Measurements from ENCODE around the gene EEIG1. TPM values are rescaled to one million over a fixed set of nuclear protein-coding genes. Genes with fewer than 3 reads are reported as not detected.

The EEIG1 gene
- total RNA-seq, 2 donors from 2014 or later = 59.2 to 75.1 TPM

DNA sequence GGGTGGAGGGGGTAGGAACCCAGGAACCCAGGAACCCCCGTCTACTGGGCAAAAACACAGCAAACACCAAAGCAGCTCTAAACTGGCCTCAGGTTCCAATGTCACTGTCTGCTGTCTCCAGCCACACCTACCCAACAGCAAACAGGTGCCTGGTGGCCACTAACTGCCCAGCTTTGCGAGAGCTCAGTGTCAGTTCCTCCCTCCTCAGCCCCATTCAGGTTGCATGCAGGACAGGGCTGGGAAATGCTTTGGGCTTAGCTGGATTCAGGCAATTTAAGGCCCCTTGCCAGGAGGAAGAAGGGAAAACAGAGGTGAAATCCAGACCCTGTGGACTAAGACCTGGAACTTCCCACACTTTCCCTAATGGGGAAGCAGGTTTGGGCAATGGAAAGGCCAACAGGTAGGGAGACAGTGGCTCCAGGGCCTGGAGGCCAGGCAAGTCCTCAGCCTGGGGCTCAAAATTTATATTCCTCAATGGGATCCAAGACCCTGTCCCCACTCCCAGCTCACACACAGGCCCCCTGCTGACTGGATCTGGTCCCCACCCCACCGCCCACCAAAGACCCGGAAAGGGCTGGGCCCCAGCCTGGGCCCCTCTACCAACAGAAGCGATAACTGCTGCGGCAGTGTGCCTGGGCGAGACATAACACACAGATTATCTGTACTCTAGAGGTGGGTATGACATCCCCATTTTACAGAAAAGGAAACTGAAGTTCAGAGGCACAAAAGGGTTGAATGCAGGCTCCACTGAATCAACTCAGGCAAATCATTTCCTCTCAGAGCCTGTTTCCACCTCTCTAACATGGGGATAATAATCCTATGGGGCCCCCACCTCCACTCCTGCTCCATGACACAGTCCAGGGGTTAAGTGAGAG is 3.5 kb downstream of the EEIG1 start:
- no peak for ATAC-seq (replicated peaks in 1 of 2)
- H3K4me1 Mint-ChIP-seq (ENCODE audit: low read depth) = peaks cover 62% of the 10 kb centered on the region
- peak overlapping the region; percentile 93 for H3K27ac Mint-ChIP-seq
- DNase-seq = no peak
- peak overlapping the region; percentile 76 to 90 for H3K4me3 Mint-ChIP-seq
- no peaks in the 10 kb centered on the region for H3K27me3 Mint-ChIP-seq (ENCODE audit: low read depth)
- no peaks in the 10 kb centered on the region for H3K9me3 Mint-ChIP-seq
- H3K36me3 Mint-ChIP-seq (ENCODE audit: insufficient read depth in 2 of 2) = peaks cover 3 to 12% of the 10 kb centered on the region in 2 donors

DNA sequence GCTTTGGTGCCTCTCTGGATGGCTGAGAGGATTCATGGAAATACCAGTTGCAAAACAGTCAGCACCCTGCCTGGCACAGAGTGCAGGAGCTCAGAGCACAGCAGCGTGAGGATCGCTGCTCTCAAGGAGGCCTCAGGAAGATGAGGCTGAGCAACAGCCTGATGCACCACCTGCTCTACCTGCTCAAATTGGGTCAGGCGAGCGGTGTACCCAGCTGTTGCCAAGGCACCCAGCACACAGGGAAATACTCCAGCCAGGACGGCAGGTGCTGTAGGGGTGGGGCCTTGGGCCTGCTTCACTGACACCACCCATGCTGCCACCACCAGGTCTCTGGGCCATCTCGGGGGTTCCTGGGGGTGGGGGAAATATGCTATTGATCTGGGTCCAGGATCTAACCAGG is 4.3 kb downstream of the EEIG1 start:
- ATAC-seq (replicated peaks in 1 of 2) (no peak), DNase-seq (no peak)
- Mint-ChIP-seq H3K9me3 (no peaks in the 10 kb centered on the region), H3K27ac (no peak overlapping the region), H3K36me3 (ENCODE audit: insufficient read depth in 2 of 2) (peaks cover 3 to 14% of the 10 kb centered on the region in 2 donors), H3K4me3 (peak overlapping the region; percentile 76 to 90), H3K27me3 (ENCODE audit: low read depth) (no peaks in the 10 kb centered on the region), H3K4me1 (ENCODE audit: low read depth) (peaks cover 62% of the 10 kb centered on the region)

DNA sequence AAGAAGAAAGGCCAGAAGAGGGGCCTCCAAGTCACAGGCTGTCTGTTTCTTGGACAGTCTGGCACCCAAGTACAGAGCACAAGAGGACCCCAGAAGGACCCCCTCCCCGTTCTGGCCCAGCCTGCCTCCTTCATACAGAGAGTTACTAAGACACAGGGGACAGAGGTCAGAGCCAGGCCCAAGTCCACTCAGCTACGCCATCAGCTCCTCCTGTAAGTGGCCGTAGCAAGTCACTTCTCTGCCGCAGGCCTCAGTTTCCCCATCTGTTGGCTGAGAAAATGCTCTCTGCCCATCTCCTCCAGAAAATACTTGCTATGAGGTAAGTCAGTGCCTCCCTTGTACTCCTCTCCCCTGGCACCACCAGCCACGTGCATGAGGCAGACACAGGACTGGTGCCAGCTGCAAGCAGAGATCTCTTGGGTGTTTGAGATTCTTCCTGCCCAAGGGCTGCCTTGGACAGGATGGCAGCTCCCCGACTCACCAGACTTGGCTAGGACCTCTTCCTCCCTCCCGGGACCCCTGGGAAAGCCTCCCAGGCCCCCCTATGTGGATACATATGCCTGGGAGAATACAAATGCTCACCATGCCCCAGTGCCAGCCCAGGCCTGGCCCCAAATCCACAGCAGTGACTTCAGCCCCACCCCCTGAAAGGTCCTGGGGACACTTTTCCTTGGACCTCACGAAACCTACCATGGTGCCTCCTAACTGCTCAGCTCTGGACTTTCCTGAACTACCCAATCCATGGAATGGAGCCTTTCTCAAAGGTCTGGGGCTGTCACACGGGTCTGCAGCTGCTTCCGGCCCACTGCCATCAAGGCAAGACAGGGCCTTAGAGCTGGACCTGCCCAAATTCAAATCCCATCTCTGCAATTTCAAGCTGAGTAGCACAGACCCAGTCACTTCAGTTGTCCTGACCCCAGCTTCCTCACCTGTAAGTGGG is 5.1 kb downstream of the EEIG1 start:
- H3K9me3 Mint-ChIP-seq = no peaks in the 10 kb centered on the region
- H3K27ac Mint-ChIP-seq = peak overlapping the region; percentile 68

DNA sequence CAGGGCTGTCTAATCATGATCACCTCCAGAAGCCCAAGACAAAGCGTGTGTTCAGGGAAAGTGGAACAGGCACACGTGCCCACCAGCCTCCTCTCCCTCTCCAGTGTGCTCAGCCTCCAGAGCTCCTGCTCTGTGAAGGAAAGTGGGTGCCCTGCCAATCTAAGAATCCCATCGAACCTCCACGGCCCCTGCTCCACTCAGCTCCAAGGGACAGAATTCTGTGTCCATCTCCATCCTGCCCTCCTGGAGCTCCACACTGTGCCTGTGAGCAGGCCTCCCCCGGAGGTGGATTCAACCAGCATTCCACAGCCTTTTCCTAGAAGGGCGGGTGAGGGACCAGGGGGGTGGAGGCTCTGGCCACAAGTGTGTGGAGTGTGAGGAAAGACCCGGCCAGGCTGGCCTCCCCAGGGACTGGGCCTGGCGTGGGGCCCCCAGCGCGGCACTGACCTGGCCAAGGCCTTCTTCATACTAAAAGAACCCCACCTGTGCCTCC is 6.0 kb downstream of the EEIG1 start:
- H3K36me3 Mint-ChIP-seq (ENCODE audit: insufficient read depth in 2 of 2) = peaks cover 5 to 16% of the 10 kb centered on the region in 2 donors
- ATAC-seq (replicated peaks in 1 of 2) (no peak), DNase-seq (no peak)
- H3K4me3 Mint-ChIP-seq = peak overlapping the region; percentile 76 to 90
- no peaks in the 10 kb centered on the region for H3K27me3 Mint-ChIP-seq (ENCODE audit: low read depth)
- peak overlapping the region; percentile 76 for H3K27ac Mint-ChIP-seq
- no peaks in the 10 kb centered on the region for H3K9me3 Mint-ChIP-seq
- H3K4me1 Mint-ChIP-seq (ENCODE audit: low read depth) = peaks cover 77% of the 10 kb centered on the region

More for the DNA sequence above, 5.1 kb downstream of the EEIG1 start:
- Mint-ChIP-seq H3K36me3 (ENCODE audit: insufficient read depth in 2 of 2) (peaks cover 3 to 13% of the 10 kb centered on the region in 2 donors), H3K4me1 (ENCODE audit: low read depth) (peaks cover 69% of the 10 kb centered on the region), H3K27me3 (ENCODE audit: low read depth) (no peaks in the 10 kb centered on the region), H3K4me3 (peak overlapping the region; percentile 76 to 90)
- DNase-seq (no peak), ATAC-seq (replicated peaks in 1 of 2) (no peak)

DNA sequence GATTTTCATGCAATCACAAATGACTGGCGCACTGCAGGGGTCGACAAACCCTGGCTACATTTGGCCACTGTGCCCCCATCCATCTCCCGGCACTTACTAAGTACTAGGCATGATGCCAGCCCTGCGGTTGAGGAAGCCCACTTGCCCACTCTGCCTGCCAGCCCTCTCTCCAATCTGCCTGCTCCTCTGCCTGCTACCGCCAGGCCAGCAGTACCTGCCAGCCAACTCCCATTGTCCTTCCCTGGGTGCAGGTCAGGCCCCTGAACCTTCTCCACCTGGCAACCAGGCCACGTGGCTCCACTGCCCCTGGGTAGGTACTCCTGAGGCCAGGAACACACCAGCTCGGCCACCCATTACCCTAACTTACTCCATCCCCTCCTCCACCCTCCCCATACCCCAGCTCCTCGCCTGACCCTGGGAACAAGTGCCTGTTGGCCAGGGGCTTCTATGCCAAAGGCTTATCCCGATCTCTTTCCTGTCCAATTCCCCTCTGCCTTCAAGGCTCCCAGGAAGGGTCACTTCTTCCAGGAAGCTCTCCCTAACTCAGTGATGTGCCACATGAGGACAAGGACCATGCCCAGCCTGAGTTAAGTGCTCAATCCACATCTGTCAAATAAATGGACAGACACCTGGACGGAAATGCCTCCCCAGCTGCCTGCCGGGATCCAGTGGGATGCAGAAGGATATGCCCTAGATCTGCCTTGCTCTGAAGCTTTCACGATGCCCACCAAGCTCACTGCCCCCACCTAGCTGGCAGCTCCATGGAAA is 6.6 kb downstream of the EEIG1 start:
- DNase-seq = no peak
- H3K4me1 Mint-ChIP-seq (ENCODE audit: low read depth) = peaks cover 84% of the 10 kb centered on the region
- H3K27me3 Mint-ChIP-seq (ENCODE audit: low read depth) = no peaks in the 10 kb centered on the region
- no peak for ATAC-seq (replicated peaks in 1 of 2)
- no peaks in the 10 kb centered on the region for H3K9me3 Mint-ChIP-seq
- H3K27ac Mint-ChIP-seq = peak overlapping the region; percentile 76
- peaks cover 5 to 16% of the 10 kb centered on the region in 2 donors for H3K36me3 Mint-ChIP-seq (ENCODE audit: insufficient read depth in 2 of 2)
- peak overlapping the region; percentile 76 to 90 for H3K4me3 Mint-ChIP-seq

DNA sequence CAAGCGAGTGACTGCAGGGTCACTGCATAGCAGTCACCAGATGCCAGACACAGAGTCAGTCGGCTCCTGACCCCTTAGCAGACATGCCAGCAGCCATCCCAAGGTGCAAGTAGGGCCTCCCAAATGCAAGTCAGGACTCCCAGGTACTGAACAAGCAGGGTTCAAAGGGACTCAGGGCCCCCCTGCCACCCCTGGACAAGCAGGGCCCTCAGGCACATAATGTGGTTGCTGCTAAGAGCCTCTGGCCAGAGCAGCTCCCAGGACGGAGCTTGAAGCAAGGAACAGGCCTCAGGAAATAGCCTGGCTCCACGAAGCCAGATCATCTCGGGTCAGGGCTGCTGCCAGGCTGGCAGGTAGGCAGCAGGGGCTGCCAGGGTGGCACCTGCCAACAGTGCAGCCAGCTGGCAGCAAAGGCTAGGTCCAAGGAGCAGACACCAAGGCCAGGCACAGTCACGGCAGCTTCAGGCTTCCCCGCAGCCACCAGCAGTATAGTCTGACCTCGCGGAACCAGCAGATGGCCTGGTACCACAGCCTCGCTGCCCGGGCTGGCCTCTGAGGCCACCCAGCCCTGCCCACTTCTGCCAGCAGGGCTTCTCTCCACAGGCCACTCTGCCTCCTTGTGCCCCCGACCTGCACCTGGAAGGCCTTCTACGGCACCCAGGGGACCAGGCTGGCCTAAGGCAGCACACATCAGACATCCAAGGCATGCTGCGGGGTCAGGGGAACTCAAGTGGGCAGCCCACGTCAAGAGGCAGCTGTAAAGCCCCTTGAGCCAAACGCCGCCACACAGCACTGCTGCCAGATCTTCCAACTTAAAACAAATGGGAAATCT is 7.4 kb downstream of the EEIG1 start:
- Mint-ChIP-seq H3K36me3 (ENCODE audit: insufficient read depth in 2 of 2) (peaks cover 1 to 16% of the 10 kb centered on the region in 2 donors), H3K9me3 (no peaks in the 10 kb centered on the region), H3K27me3 (ENCODE audit: low read depth) (no peaks in the 10 kb centered on the region), H3K4me3 (peak overlapping the region; percentile 76 to 90), H3K27ac (peak overlapping the region; percentile 6), H3K4me1 (ENCODE audit: low read depth) (peaks cover 92% of the 10 kb centered on the region)
- ATAC-seq (replicated peaks in 1 of 2) = no peak
- no peak for DNase-seq

DNA sequence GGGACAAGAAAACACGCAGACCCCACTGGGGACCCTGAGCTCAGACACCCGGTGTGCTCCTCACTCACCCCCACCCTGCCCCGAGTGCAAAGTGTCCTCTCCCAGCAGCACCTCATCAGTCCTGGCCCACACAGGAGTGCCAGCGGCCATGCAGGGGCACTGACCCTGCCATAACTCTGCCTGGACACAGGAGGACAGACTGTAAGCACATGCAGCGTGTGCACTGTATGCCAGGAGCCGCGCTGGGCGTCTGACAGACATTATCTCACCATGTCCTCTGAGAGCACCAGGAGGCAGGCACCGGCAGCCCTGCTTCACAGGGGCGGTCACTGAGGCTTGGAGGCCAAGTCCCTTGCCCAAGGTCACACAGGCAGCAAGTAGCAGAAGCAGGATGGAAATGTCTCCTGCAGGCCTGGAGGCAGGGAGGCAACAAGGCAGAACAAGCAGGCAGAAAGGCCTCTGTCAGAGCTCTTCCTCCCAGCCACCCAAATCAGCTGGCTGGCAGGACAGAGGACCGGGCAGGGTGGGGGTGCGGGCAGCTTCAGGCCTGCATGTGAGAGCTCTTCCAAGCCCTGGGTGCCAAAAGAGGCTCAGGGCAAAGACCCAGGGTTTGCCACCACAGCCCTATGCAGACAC is 8.4 kb downstream of the EEIG1 start:
- DNase-seq = no peak
- H3K27me3 Mint-ChIP-seq (ENCODE audit: low read depth) = no peaks in the 10 kb centered on the region
- peaks cover 100% of the 10 kb centered on the region for H3K4me1 Mint-ChIP-seq (ENCODE audit: low read depth)

DNA sequence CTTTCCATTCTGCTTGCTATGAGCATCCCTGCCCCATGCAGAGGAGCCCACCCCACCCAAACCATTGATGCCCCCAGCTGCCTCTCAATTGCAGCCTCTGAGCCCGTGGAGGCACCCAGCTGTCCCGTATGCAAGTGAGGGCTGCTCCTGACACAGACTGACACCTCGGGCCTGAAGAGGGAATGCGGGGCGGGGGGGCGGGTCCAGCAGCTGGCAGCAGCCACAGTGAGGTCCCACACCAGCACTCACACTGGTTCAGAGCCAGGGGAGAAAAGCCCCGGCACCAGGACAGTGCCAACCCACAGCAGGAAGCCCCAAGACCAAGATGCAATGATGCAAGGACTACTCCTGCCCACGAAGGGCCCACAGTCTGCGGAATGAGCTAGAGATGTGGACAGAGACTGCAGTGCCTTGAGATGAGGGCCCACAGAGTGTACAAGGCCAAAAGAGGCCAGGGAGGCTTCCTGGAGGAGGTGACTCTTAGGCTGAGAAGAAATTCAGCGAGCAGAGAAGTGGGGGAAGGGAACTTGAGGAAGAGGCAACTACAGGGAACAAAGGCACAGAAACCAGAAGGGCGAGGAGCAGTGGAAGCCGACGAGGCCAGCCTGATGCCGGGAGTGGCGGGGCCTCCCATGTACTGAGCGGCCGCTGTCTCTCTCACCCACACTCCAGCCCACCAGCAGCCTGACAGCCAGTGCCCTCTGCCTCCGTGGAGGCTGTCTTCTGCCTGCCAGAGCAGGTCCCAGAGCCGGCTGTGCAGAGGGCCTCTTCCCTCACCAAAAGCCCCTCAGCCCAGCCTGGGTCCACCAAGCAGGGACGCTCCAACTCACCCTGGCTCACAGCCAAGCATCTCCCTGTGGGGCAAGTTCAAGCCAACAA is 9.2 kb downstream of the EEIG1 start:
- H3K4me3 Mint-ChIP-seq = peak overlapping the region; percentile 76 to 90
- no peaks in the 10 kb centered on the region for H3K27me3 Mint-ChIP-seq (ENCODE audit: low read depth)
- peaks cover 1 to 14% of the 10 kb centered on the region in 2 donors for H3K36me3 Mint-ChIP-seq (ENCODE audit: insufficient read depth in 2 of 2)
- no peaks in the 10 kb centered on the region for H3K9me3 Mint-ChIP-seq
- H3K27ac Mint-ChIP-seq = peak overlapping the region; percentile 94
- peaks cover 100% of the 10 kb centered on the region for H3K4me1 Mint-ChIP-seq (ENCODE audit: low read depth)
- ATAC-seq (replicated peaks in 1 of 2) (peak; percentile 25 to 31), DNase-seq (peak; percentile 70 to 71)

More for the DNA sequence above, 8.4 kb downstream of the EEIG1 start:
- peak overlapping the region; percentile 79 for H3K27ac Mint-ChIP-seq
- H3K9me3 Mint-ChIP-seq = no peaks in the 10 kb centered on the region
- peaks cover 1 to 14% of the 10 kb centered on the region in 2 donors for H3K36me3 Mint-ChIP-seq (ENCODE audit: insufficient read depth in 2 of 2)
- H3K4me3 Mint-ChIP-seq = peak overlapping the region; percentile 76 to 90
- no peak for ATAC-seq (replicated peaks in 1 of 2)

DNA sequence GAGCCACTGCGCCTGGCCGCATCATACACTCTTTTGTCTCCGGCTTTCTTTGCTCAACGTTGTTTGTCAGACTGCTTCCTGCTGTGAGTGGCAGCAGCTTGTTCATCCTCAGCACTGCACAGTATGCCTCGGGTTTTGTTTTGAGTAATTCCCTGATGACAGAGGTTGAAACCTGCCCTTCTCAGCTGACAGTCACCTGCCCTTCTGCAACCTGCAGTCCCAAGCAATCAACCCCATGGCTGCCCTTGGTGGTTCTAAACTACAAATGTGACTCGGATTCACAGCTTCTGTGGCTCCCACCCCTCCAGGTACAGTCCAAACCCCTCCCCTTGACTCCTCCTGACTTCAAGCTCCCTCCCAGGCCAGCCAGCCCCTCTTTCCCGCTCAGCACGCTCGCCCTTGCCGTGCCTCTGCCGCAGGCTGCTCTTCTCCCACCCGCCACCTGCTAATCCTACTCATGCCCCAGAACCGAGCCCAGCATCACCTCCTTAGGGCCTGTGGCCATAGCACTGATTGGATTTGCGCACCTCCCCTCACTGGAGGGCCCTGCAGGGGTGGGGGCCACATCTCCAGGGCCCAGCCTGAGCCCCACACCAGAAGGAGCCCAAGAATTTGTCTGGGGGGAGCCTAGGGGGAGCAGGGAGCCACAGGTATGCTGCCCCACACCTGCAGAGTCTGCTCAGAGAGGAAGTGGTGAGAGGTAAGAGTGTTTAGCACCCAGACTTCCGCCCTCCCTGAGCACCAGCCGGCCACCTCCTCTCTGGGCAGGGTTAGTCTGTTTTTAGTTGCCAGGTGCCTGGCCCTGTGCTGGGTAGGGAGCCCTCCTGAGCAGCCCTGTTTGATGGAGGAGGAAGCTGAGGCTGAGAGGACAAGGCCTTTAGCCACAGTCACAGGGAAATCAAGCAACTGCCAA is 10.1 kb downstream of the EEIG1 start:
- ATAC-seq (replicated peaks in 1 of 2) (peak; percentile 80 to 84), DNase-seq (peak; percentile 86 to 88)
- peak overlapping the region; percentile 73 to 90 for H3K4me3 Mint-ChIP-seq
- no peaks in the 10 kb centered on the region for H3K9me3 Mint-ChIP-seq
- H3K27me3 Mint-ChIP-seq (ENCODE audit: low read depth) = no peaks in the 10 kb centered on the region
- peak overlapping the region; percentile 94 for H3K27ac Mint-ChIP-seq
- H3K4me1 Mint-ChIP-seq (ENCODE audit: low read depth) = peaks cover 100% of the 10 kb centered on the region
- H3K36me3 Mint-ChIP-seq (ENCODE audit: insufficient read depth in 2 of 2) = peaks cover 1 to 14% of the 10 kb centered on the region in 2 donors
